Sigmoid colon (tissue), 7 donors: ENCODE data around the gene SLC39A11. TPM values are rescaled to one million over a fixed set of nuclear protein-coding genes. Genes with fewer than 3 reads are reported as not detected.
"Not testable (repeated sequence)": the region's sequence is repeated elsewhere in the genome, so short reads cannot be mapped to it uniquely, and the experiment has no call there.

Experiments
- DNase-seq: peaks from one replicate; pipeline ENCODE4 v3.0.0-alpha.2; 2019
- H3K27ac ChIP-seq, 4 donors: fragments of 200-600 bp; sonication (generic); one replicate each; pipeline ENCODE4 v1.5.1; 2016 to 2019; ENCODE audit warnings: mild to moderate bottlenecking in 1 of 4
- H3K27me3 ChIP-seq, 3 donors: fragments of 200-600 bp; sonication (generic); one replicate each; pipeline ENCODE4 v1.5.1; 2019; ENCODE audit warnings: mild to moderate bottlenecking in 1 of 3
- H3K36me3 ChIP-seq, 4 donors: fragments of 200-600 bp; sonication (generic); one replicate each; pipeline ENCODE4 v1.5.1; 2016 to 2019
- H3K4me1 ChIP-seq, 4 donors: fragments of 200-600 bp; sonication (generic); one replicate each; pipeline ENCODE4 v1.5.1; 2017 to 2019
- H3K4me3 ChIP-seq, 4 donors: fragments of 200-600 bp; sonication (generic); one replicate each; pipeline ENCODE4 v1.5.1; 2017 to 2019; ENCODE audit warnings: mild to moderate bottlenecking in 2 of 4, moderate library complexity in 1 of 4
- H3K9me3 ChIP-seq, 4 donors: fragments of 200-600 bp in 3 of 4; sonication (generic) in 3 of 4; one replicate each; pipeline versions ENCODE4 v1.5.1 to v1.6.1; 2013 to 2019
- CTCF ChIP-seq, 4 experiments: fragments of 450-650 bp in 3 of 4; fragments of 200-600 bp in 1 of 4; IDR thresholded peaks; one replicate each; pipeline ENCODE4 v1.5.1; 2016 to 2019; ENCODE audit warnings: antibody characterized with exemption in 4 of 4, mild to moderate bottlenecking in 3 of 4, moderate library complexity in 2 of 4
- EP300 ChIP-seq, 4 donors: sonication (generic); formaldehyde crosslinking; IDR thresholded peaks; one replicate each; pipeline ENCODE4 v1.6.1; 2017; ENCODE audit warnings: antibody characterized with exemption in 4 of 4
- POLR2A ChIP-seq, 2 donors: fragments of 450-650 bp; IDR thresholded peaks; one replicate each; pipeline ENCODE4 v1.6.1; 2016; ENCODE audit warnings: antibody characterized with exemption in 2 of 2, mild to moderate bottlenecking in 2 of 2, moderate library complexity in 2 of 2
- POLR2AphosphoS5 ChIP-seq, 4 donors: sonication (generic); formaldehyde crosslinking; IDR thresholded peaks; one replicate each; pipeline ENCODE4 v1.6.1; 2017; ENCODE audit warnings: antibody characterized with exemption in 4 of 4
- WGBS, 2 donors: extraction: QIAGEN DNeasy Blood & Tissue Kit; methylation state at CpG; one replicate each; pipeline ENCODE4 v1.1.7; 2013; 5-methylcytosine and 5-hydroxymethylcytosine counted together
- intact Hi-C: fragments of 100-400 bp; cut with DNase I; formaldehyde crosslinking; loops from one replicate; pipeline ENCODE4 v1.15.1; 2023
- polyA plus RNA-seq, 3 donors: library from polyadenylated mRNA; stranded (reverse); fragments of 200-250 nt; gene quantifications; one replicate each; pipeline ENCODE4 v1.2.3, GENCODE V29; 2013
- total RNA-seq, 4 donors: library from RNA; depleted of rRNA; stranded (reverse); fragments of >200 nt; gene quantifications; one replicate each; pipeline ENCODE4 v1.1.0, GENCODE V29; 2016
- donor health status: healthy with polysubstance abuse.
- donor health status: Bipolar disorder and iron deficiency.
- donor health status: healthy.

SLC39A11 gene
- total and polyA plus RNA-seq, 7 donors: 7.6 to 16.4 (median 8.4) TPM

GRCh38 chr17:72763981-72764380 is 328.5 kb downstream of the SLC39A11 start:
- no peaks in the 10 kb centered on the region for H3K4me1 ChIP-seq
- DNase-seq: no peak
- no peaks in the 10 kb centered on the region for H3K36me3 ChIP-seq
- TF ChIP-seq POLR2AphosphoS5 (IDR thresholded peaks at IDR 0.05) (no peak), POLR2A (IDR thresholded peaks at IDR 0.05) (no peak), EP300 (IDR thresholded peaks at IDR 0.05) (no peak), CTCF (IDR thresholded peaks at IDR 0.05) (no peak)
- H3K4me3 ChIP-seq: no peak overlapping the region
- WGBS, 2 donors: 75 to 77% methylated on average over 5 of the region's 5 CpGs
- no peaks in the 10 kb centered on the region for H3K27me3 ChIP-seq
- no peaks in the 10 kb centered on the region for H3K9me3 ChIP-seq
- intact Hi-C loops: no loop called here
- H3K27ac ChIP-seq: no peak overlapping the region

- DNase-seq, H3K36me3 ChIP-seq, intact Hi-C loops, H3K27me3 ChIP-seq, H3K27ac ChIP-seq, H3K4me3 ChIP-seq, H3K9me3 ChIP-seq, H3K4me1 ChIP-seq: not testable (repeated sequence)
- WGBS, 2 donors: 81 to 93% methylated on average over 9 of the region's 9 CpGs
Measured at GRCh38 chr17:72761893-72762575, 330.5 kb downstream of the SLC39A11 start.

GRCh38 chr17:72761431-72761830 is 331.1 kb downstream of the SLC39A11 start:
- intact Hi-C loops: no loop called here
- no peak for DNase-seq
- H3K4me1 ChIP-seq: no peaks in the 10 kb centered on the region
- no peak overlapping the region for H3K4me3 ChIP-seq
- no peak for TF ChIP-seq EP300 (IDR thresholded peaks at IDR 0.05)
- no peaks in the 10 kb centered on the region for H3K27me3 ChIP-seq
- no peak overlapping the region for H3K27ac ChIP-seq
- no peaks in the 10 kb centered on the region for H3K36me3 ChIP-seq
- WGBS, 2 donors: 82 to 92% methylated on average over 3 of the region's 3 CpGs
- H3K9me3 ChIP-seq: no peaks in the 10 kb centered on the region

- intact Hi-C loops: no loop called here
Measured at GRCh38 chr17:72760368-72760767, 332.1 kb downstream of the SLC39A11 start.

GRCh38 chr17:72759301-72759700 is 333.2 kb downstream of the SLC39A11 start:
- Histone ChIP-seq H3K27me3 (no peaks in the 10 kb centered on the region), H3K4me1 (no peaks in the 10 kb centered on the region), H3K27ac (no peak overlapping the region), H3K9me3 (no peaks in the 10 kb centered on the region), H3K4me3 (no peak overlapping the region), H3K36me3 (no peaks in the 10 kb centered on the region)
- TF ChIP-seq POLR2AphosphoS5 (IDR thresholded peaks at IDR 0.05) (no peak), EP300 (IDR thresholded peaks at IDR 0.05) (no peak), CTCF (IDR thresholded peaks at IDR 0.05) (no peak), POLR2A (IDR thresholded peaks at IDR 0.05) (no peak)
- WGBS, 2 donors: 82 to 88% methylated on average over 2 of the region's 2 CpGs
- DNase-seq: no peak
- intact Hi-C loops: no loop called here

More at GRCh38 chr17:72760368-72760767, 332.1 kb downstream of the SLC39A11 start:
- Histone ChIP-seq H3K36me3 (no peaks in the 10 kb centered on the region), H3K27me3 (no peaks in the 10 kb centered on the region), H3K9me3 (no peaks in the 10 kb centered on the region), H3K27ac (no peak overlapping the region), H3K4me3 (no peak overlapping the region), H3K4me1 (no peaks in the 10 kb centered on the region)
- WGBS, 2 donors: 92 to 93% methylated on average over 6 of the region's 6 CpGs
- DNase-seq: no peak
- TF ChIP-seq POLR2AphosphoS5 (IDR thresholded peaks at IDR 0.05) (no peak), EP300 (IDR thresholded peaks at IDR 0.05) (no peak), CTCF (IDR thresholded peaks at IDR 0.05) (no peak), POLR2A (IDR thresholded peaks at IDR 0.05) (no peak)

GRCh38 chr17:72756256-72756655 is 336.2 kb downstream of the SLC39A11 start:
- TF ChIP-seq POLR2AphosphoS5 (IDR thresholded peaks at IDR 0.05) (no peak), CTCF (IDR thresholded peaks at IDR 0.05) (no peak), EP300 (IDR thresholded peaks at IDR 0.05) (no peak), POLR2A (IDR thresholded peaks at IDR 0.05) (no peak)
- Histone ChIP-seq H3K4me1 (no peaks in the 10 kb centered on the region), H3K36me3 (no peaks in the 10 kb centered on the region), H3K27me3 (no peaks in the 10 kb centered on the region), H3K4me3 (no peak overlapping the region), H3K27ac (no peak overlapping the region), H3K9me3 (no peaks in the 10 kb centered on the region)
- intact Hi-C loops: no loop called here
- 96 to 98% methylated on average over 3 of the region's 3 CpGs for WGBS, 2 donors
- no peak for DNase-seq
